ENCODE results near the gene IGF2BP2.

Gene IGF2BP2

DNA sequence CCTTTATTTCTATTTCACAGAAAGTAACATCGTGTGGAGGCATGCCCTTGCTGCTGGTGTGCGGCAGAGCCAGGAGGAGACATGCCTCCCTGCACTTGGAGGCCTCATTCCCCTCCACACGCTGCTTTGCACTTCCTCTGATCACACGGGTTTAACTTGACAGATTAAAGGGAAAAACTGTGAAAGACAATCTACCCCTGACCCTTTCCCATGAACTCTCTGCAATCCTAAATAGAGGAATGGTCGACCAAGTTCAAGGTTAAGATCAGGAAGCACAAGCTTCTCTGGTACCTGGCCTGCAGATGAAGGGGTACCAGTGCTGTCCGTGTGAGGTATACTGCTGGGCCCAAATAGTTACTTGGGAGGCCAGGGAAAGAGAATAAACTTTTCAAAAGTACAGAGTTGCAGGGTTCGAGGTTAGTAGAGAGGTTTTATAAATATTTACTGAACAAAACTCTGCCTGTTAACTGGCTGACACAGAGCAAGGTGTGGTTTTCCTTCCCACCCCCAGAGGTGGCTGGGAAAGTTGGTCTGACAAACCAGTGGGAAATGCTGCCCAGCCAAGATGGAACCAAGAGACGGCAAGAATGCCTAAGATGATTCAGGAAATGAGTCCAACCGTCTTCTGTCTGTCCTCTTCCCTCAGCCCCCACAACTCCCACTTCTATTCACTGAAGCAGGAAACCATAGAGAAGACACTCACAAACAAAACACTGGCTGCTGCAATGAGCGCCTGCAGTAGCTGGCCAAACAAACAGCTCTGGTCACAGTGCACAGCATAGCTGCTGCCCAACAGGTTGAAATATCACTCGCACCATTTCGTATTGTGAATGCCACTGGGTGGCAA lies 79.6 kb downstream of the IGF2BP2 start:
- peak; percentile 32 for DNase-seq (ENCODE audit: low spot score)
- in situ Hi-C loops (cut with MboI; ENCODE audit: low pct_unique_long_range_greater_than_20kb, low sequenced_read_pairs, unreplicated experiment): no loop called here
- TF ChIP-seq, protein P1, sequence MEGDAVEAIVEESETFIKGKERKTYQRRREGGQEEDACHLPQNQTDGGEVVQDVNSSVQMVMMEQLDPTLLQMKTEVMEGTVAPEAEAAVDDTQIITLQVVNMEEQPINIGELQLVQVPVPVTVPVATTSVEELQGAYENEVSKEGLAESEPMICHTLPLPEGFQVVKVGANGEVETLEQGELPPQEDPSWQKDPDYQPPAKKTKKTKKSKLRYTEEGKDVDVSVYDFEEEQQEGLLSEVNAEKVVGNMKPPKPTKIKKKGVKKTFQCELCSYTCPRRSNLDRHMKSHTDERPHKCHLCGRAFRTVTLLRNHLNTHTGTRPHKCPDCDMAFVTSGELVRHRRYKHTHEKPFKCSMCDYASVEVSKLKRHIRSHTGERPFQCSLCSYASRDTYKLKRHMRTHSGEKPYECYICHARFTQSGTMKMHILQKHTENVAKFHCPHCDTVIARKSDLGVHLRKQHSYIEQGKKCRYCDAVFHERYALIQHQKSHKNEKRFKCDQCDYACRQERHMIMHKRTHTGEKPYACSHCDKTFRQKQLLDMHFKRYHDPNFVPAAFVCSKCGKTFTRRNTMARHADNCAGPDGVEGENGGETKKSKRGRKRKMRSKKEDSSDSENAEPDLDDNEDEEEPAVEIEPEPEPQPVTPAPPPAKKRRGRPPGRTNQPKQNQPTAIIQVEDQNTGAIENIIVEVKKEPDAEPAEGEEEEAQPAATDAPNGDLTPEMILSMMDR (IDR thresholded peaks at IDR 0.05; ENCODE audit: extremely low read depth, insufficient read depth, missing control alignments): no peak

DNA sequence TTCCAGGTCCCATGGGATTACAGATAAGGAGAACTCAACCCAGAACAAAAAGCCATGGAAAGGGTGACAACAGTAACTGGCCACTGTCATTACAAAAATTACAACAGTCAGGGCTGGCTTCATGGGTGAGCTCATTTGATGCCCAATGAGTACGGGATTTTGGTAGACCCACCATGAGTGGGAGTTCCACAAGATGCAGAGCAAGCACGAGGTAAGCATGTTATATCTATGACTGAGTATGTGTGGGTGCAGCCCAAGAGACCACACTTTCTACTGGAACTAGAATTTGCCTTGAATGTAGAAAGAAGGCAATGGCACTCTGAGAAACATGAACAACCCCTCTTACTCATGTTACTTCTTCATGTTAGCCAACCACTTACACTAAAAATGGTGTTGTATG lies 83.3 kb downstream of the IGF2BP2 start:
- DNase-seq (ENCODE audit: low spot score): no peak
- in situ Hi-C loops (cut with MboI; ENCODE audit: low pct_unique_long_range_greater_than_20kb, low sequenced_read_pairs, unreplicated experiment): no loop called here
- TF ChIP-seq, protein P1 (IDR thresholded peaks at IDR 0.05; ENCODE audit: extremely low read depth, insufficient read depth, missing control alignments): no peak

DNA sequence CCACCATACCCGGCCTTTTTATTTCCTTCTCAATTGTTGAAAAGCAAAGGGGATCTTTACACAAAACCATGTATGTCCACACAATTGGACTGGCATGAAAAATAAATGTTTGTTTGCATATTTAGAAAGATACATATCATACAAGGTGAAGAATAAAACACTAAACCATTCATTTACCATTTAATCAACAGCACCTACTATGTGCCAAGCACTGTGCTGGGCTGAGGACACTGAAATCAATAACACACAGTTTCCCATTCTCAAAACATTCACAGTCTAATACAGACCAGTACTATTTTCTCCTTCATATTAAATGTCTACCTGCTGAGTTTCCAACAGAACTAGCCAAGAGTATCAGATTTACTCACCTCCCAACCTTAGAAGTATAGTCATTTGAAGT lies 84.7 kb downstream of the IGF2BP2 start:
- in situ Hi-C loops (cut with MboI; ENCODE audit: low pct_unique_long_range_greater_than_20kb, low sequenced_read_pairs, unreplicated experiment): no loop called here
- no peak for DNase-seq (ENCODE audit: low spot score)
- TF ChIP-seq, protein P1 (IDR thresholded peaks at IDR 0.05; ENCODE audit: extremely low read depth, insufficient read depth, missing control alignments): no peak

DNA sequence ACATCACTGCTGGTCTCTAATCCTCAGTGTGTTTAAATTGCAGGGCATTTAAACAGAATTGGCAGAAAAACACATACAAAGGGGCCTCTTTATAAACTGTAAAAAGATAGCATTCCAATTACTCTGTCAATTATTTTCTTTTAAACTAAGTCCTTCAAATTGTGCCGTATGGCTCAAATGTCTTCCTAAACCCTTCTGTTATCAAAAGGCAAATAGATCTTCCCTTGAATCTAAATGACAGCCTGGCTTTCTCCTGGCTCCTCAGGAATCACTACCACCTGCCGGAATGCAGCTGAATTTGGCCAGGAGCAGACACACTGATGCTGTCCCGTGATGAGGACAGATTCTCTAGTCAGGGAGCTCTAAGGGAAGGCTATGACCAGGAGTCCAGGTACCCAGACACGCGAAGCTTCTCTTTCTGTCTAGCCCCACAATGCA lies 85.6 kb downstream of the IGF2BP2 start:
- DNase-seq (ENCODE audit: low spot score): no peak
- in situ Hi-C loops (cut with MboI; ENCODE audit: low pct_unique_long_range_greater_than_20kb, low sequenced_read_pairs, unreplicated experiment): no loop called here
- TF ChIP-seq, protein P1 (IDR thresholded peaks at IDR 0.05; ENCODE audit: extremely low read depth, insufficient read depth, missing control alignments): no peak

DNA sequence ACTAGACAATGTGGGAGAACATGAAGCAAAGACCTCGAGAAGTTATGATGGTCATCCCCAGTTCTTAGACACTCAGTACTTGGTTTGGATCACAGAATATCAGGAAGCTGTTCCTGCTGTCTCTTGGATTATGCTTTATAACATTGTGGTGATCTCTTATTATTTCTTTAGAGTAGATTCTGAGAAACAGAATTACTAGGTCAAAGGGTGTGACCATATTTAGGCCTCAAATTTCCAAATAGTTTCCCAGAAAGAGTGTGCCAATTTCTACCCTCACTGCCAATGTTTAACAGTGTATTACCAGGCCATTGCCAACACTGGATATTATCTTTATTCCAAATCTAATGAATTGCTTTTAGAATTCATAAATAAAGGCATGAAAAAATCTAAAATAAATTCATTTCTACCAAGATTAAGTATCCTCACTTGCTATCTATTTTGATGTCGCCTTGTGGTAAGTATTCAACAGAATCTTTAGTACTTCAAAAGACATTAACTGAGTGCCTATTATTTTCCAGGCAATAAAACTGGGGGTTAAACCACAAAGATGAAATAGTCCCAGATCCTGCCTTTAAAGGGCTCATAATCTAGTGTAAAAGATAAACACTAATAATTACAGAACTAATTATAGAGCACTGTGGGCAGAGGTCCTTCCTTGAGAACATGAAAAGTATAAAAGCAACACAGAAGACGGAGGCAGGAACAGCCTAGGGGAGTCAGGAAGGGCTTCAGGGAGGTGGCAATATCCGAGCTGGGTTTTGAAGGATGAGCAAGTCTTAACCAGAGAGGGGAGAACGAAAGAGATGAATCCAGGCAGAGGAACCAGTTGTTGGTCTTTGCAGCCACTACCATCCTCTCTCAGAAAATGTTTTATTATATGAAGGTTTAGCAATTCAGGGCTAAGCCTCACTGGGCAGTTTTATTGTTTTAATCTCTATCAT lies 86.8 kb downstream of the IGF2BP2 start:
- TF ChIP-seq, protein P1 (IDR thresholded peaks at IDR 0.05; ENCODE audit: extremely low read depth, insufficient read depth, missing control alignments): no peak
- in situ Hi-C loops (cut with MboI; ENCODE audit: low pct_unique_long_range_greater_than_20kb, low sequenced_read_pairs, unreplicated experiment): no loop called here
- DNase-seq (ENCODE audit: low spot score): no peak

DNA sequence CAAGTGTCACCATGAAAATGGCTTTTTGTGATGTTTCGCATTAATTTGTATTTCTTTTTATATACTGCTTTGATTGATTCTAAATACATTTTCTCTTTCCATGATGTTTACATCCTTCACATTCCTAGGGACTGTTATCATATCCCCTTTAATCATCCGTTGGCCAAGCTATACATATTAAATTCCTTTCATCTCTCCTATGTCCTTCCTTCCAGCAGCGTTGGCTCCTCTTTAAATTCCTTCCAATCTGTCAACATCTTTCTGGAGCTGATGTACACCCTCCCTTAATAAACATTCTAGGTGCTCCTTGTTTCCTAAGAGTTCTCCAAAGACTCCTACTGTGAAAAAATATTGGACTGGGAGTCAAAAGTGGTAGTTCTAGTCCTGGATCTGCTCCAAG lies 87.8 kb downstream of the IGF2BP2 start:
- TF ChIP-seq, protein P1 (IDR thresholded peaks at IDR 0.05; ENCODE audit: extremely low read depth, insufficient read depth, missing control alignments): no peak
- in situ Hi-C loops (cut with MboI; ENCODE audit: low pct_unique_long_range_greater_than_20kb, low sequenced_read_pairs, unreplicated experiment): no loop called here
- DNase-seq (ENCODE audit: low spot score): no peak

Measured in GM13977 (cell line).